ENCODE measurements around the gene SPECC1L.

Gene SPECC1L

GRCh38 chr22:24417200-24417599 lies 146.6 kb downstream of the SPECC1L start:
- DNase-seq: no peak

- no peak for DNase-seq
Observed at GRCh38 chr22:24417901-24418641, 147.4 kb downstream of the SPECC1L start.

GRCh38 chr22:24418786-24419474 lies 148.3 kb downstream of the SPECC1L start:
- no peak for DNase-seq

- no peak for DNase-seq
Observed at GRCh38 chr22:24419475-24419850, 148.8 kb downstream of the SPECC1L start.

GRCh38 chr22:24420072-24420976 lies 149.7 kb downstream of the SPECC1L start:
- no peak for DNase-seq

- no peak for DNase-seq
Observed at GRCh38 chr22:24420977-24421343, 150.3 kb downstream of the SPECC1L start.

GRCh38 chr22:24421428-24421931 lies 150.8 kb downstream of the SPECC1L start:
- no peak for DNase-seq

GRCh38 chr22:24422102-24422665 lies 151.6 kb downstream of the SPECC1L start:
- no peak for DNase-seq

GRCh38 chr22:24423519-24424000 lies 152.9 kb downstream of the SPECC1L start:
- peak; percentile 64 to 86 (median 78) for DNase-seq

- DNase-seq: peak in 3 of 4 experiments; percentile 12 to 46 (median 35)
Observed at GRCh38 chr22:24424001-24424900, 153.6 kb downstream of the SPECC1L start.

- no peak for DNase-seq
Observed at GRCh38 chr22:24424901-24425775, 154.5 kb downstream of the SPECC1L start.

- no peak for DNase-seq
Observed at GRCh38 chr22:24426436-24426835, 155.8 kb downstream of the SPECC1L start.

- DNase-seq: no peak
Observed at GRCh38 chr22:24426851-24427499, 156.3 kb downstream of the SPECC1L start.

GRCh38 chr22:24427500-24428164 lies 157.0 kb downstream of the SPECC1L start, which contains the start of gene ADORA2A:
TSS of gene ADORA2A (plus strand) at chr22:24427599. CDS start at chr22:24433405, 5,806 bp downstream.
- DNase-seq: peak in 3 of 4 experiments; percentile 30 to 52 (median 51)

GRCh38 chr22:24428751-24429410 lies 158.2 kb downstream of the SPECC1L start:
- DNase-seq: no peak

GRCh38 chr22:24429411-24430365 lies 159.1 kb downstream of the SPECC1L start:
- DNase-seq: peak in 1 of 4 experiments; percentile 33

Data from suppressor macrophage (primary cell).